COLO668 (cell line): ENCODE results near the gene TRAF1.

Source experiments
- DNase-seq: peaks from one replicate; lab custom pipeline; 2025; ENCODE audit not compliant: unreplicated experiment; lab: John Stamatoyannopoulos, UW

TRAF1 gene

DNA sequence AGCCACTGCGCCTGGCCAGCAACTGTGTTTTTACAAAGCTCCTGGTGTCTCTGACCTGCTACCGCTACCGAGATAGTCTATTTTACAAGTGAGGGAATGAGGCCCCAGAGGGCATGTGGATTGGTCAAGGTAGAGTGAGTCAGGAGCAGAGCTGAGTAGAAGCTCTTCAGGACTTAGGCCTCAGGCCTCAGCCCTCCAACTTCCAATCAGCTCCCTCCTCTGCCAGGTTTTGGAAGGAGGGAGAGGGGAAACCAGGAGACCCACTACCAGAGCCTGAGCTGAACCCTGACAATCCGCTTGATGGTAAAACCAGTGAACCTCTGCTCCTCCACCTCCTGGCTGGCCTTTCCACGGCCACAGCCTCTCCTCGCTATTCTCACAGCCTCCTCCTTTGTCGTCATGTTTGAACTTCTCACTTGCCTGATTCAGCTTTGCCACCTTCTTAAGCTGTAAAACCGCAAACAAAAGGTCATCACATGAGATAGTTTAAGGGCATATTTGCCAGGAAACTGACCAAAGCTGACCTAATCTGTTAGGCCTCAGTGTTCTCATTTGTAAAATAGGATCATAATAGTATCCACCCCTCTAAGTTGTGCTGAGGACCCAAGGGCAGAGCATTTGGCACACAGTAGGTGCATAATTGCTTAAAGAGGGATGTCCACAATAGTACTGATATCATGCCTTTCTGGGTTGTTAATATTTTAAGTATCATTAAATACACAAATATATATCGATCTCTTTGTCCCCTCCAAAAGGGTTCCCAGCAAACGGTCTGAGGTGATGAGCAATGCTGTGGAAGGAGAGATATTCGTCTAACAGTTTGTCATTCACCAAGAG lies 1.7 kb downstream of the TRAF1 start:
- no peak for DNase-seq

DNA sequence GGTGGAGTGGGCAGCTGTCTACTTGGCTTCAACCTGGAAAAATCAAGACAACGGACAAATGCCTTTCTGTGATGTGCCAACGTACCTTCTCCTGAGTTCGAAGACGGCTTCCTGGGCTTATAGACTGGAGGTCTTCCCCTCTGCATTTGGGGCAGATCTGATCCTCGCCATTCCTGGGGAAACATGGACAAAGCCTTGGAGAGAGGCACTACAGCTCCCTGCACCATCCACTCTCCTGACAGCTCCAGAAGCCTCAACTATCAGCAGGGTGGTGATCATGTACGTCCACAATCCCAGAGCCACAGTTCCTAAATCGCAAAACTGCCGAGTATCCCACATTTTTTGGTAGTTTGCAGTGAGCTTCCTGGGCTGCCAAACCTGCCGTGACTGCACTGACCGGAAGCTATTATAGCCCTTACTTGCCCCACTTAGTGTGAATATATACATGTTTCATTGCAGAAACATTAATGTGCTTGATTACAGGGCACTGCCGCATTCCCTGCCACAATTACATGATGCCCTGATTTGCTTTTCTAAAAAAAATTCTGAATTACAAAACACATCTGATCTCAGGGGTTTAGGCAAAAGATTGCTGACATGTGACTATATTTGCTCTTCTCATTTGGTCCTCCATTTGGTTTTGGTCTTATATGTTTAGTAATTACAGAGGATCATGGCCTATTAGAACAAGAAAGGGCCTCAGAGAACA lies 2.8 kb downstream of the TRAF1 start:
- DNase-seq, result no peak

GRCh38 chr9:120922404-120923195 lies 4.0 kb downstream of the TRAF1 start:
- DNase-seq, result no peak

GRCh38 chr9:120921661-120922181 lies 4.9 kb downstream of the TRAF1 start:
- DNase-seq, result no peak

DNA sequence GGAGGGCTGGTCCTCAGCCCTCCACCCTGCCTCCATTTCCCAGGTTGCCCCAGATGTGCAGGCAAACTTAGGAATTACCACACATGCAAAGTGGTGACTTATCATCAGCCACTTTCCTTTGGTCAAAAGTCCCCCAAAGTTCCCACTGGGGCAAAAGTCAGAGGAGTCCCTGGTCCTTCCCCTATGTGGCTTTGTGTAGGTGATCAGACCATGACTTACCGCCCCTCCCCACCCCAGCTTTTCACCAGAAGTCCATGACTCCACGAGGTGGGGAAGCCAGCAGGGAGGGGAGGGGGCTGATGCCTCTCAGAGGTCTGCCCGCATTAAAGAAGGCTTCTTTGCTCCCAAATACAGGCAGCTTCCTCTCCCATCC lies 5.8 kb downstream of the TRAF1 start:
- DNase-seq, result no peak

- no peak for DNase-seq
Observed at GRCh38 chr9:120919843-120920805, 6.5 kb downstream of the TRAF1 start.

GRCh38 chr9:120918931-120919842 lies 7.4 kb downstream of the TRAF1 start:
- DNase-seq, result no peak

DNA sequence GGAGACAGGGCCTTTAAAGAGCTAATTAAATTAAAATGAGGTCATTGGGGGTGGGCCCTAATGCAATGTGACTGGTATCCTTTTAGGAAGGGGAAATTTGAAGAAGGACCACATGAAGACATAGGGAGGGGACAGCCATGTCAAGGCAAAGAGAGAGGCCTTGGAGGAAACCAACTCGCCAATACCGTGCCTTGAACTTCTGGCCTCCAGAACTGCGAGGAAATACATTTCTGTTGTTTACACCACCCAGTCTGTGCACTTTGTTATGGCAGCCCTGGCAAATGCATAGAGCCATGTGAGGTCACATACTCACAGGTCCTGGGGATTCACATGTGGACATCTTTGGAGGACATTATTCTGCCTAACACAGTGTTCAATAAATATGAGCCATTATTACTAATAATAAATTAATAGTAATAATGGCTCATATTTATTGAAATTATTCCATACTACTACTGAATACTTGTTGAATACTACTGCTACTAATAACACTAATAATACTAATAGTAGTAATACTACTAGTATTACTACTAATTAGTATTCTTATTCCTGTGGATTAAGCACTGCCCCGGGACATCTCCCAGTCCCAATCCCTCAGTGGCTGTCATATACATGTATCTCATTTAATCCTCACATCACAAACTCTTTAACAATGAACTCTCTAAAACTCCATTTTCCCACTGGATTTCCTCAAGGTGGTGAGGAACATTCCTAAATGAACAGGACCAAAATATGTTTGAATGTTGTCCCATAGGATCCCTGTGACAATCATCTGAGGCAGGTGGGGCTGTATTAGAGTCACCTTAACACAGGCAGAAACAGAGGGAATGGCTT lies 8.4 kb downstream of the TRAF1 start:
- DNase-seq, result no peak

GRCh38 chr9:120916991-120917880 lies 9.4 kb downstream of the TRAF1 start:
- no peak for DNase-seq

DNA sequence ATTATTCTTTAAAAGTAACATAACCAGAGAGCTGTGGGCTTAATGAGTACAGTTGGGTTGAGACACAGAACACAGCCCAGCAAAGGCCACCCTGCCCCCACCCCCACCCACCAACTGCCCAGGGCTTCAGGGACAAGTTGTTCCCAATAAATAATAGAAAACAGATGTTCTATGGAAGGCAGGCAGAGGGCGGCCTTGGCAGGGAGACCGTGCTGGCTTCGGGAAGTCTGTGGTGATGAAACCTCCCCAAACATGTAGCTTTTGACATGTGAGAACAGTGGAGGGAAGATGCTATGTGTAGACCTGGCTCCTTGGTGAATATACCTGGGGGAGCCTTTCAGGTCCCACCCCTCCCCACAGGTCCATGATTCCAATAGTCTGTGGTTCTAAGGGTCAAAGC lies 10.0 kb downstream of the TRAF1 start:
- DNase-seq, result no peak

GRCh38 chr9:120915854-120916470 lies 10.6 kb downstream of the TRAF1 start:
- DNase-seq, result no peak

- DNase-seq, result no peak
Observed at GRCh38 chr9:120914953-120915352, 11.6 kb downstream of the TRAF1 start.

- DNase-seq, result no peak
Observed at GRCh38 chr9:120914396-120914795, 12.2 kb downstream of the TRAF1 start.

- DNase-seq, result no peak
Observed at GRCh38 chr9:120913647-120914264, 12.8 kb downstream of the TRAF1 start.

DNA sequence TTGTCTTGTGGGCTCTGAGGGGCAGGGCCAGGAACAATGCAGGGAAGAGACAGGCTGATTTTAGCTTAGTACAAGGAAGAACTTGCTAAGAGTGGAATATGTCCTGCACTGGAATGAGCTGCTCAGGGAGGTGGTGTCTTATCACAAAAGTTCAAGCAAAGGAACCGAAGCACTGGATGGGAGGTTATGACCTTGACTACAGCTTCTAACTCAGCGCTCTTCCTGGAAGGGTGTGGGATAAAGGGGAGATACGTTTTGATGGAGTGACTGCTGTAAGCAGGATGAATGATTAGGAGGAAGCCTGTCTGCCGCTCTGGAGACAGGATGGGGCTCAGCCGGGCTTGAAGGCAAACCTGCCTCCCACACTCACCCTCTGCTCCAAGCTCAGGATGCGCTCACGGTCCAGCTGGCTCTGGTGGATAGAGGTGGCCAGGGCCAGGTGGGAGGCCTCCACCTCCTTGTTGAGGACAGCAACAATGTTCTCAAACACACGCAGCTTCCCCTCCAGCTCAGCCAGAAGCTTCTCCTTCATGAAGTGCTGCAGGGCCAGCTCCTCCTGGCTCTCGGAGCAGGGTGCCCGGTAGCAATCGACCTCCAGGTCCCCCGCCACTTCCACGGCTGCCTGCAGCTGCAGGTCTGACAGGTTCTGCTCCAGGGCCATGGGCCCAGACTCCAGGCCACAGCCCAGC lies 13.5 kb downstream of the TRAF1 start:
- DNase-seq, result no peak

- DNase-seq, result no peak
Observed at GRCh38 chr9:120911295-120911837, 15.2 kb downstream of the TRAF1 start.
